MM.1S (cell line): Measurements from ENCODE around the gene TMEM170A.
"Not testable (repeated sequence)": the region's sequence is repeated elsewhere in the genome, so short reads cannot be mapped to it uniquely, and the experiment has no call there.

Experiments
- EZH2 ChIP-seq: fragments of 300-600 bp; sonication (generic); optimal IDR thresholded peaks from 2 replicates; pipeline ENCODE3; 2017; ENCODE audit warnings: low read depth, mild to moderate bottlenecking, antibody characterized with exemption, low read length, mixed read lengths
- TF ChIP-seq, protein P1 (sequence below): fragments of 300-600 bp; sonication (generic); IDR thresholded peaks from 2 replicates; pipeline ENCODE4 v1.5.1; 2016; ENCODE audit warnings: antibody characterized with exemption, low read length, mixed read lengths

GRCh38 chr16:75424105-75424762 lies 40.3 kb downstream of the TMEM170A start:
- TF ChIP-seq, protein P1, sequence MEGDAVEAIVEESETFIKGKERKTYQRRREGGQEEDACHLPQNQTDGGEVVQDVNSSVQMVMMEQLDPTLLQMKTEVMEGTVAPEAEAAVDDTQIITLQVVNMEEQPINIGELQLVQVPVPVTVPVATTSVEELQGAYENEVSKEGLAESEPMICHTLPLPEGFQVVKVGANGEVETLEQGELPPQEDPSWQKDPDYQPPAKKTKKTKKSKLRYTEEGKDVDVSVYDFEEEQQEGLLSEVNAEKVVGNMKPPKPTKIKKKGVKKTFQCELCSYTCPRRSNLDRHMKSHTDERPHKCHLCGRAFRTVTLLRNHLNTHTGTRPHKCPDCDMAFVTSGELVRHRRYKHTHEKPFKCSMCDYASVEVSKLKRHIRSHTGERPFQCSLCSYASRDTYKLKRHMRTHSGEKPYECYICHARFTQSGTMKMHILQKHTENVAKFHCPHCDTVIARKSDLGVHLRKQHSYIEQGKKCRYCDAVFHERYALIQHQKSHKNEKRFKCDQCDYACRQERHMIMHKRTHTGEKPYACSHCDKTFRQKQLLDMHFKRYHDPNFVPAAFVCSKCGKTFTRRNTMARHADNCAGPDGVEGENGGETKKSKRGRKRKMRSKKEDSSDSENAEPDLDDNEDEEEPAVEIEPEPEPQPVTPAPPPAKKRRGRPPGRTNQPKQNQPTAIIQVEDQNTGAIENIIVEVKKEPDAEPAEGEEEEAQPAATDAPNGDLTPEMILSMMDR = not testable (repeated sequence)
- TF ChIP-seq EZH2 = not testable (repeated sequence)
